CD4-positive, alpha-beta T cell treated with Interleukin-12 subunit alpha and Interleukin-12 subunit beta, for 1 hour (primary cell): ENCODE data around the gene OR4A16.

ENCODE experiments used
- DNase-seq: peaks from one replicate; pipeline ENCODE4 v3.0.0-alpha.2; 2020

Gene OR4A16, protein sequence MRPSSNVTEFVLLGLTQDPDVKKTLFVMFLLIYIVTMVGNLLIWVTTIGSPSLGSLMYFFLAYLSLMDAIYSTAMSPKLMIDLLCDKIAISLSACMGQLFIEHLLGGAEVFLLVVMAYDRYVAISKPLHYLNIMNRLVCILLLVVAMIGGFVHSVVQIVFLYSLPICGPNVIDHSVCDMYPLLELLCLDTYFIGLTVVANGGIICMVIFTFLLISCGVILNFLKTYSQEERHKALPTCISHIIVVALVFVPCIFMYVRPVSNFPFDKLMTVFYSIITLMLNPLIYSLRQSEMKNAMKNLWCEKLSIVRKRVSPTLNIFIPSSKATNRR

DNA sequence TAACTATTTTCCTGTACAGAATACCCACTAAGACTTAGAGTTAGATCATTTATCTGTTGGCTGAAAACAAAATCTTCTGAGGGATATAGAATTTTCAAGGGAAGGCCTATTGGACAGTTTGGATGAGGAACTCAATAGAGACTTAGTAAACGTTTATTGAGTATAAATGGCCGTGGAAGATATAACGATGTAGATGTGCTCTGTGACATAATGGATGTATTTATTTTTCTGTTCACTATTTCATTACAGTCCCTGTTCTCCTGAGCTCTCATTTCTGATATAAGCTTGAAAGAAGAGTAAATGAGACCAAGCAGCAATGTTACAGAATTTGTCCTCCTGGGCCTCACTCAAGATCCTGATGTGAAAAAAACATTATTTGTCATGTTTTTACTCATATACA is at the start of gene OR4A16:
OR4A16 (plus strand) TSS at position 301 of the 400 bp plus-strand sequence; CDS start at position 301, 0 bp downstream.
- no peak for DNase-seq

DNA sequence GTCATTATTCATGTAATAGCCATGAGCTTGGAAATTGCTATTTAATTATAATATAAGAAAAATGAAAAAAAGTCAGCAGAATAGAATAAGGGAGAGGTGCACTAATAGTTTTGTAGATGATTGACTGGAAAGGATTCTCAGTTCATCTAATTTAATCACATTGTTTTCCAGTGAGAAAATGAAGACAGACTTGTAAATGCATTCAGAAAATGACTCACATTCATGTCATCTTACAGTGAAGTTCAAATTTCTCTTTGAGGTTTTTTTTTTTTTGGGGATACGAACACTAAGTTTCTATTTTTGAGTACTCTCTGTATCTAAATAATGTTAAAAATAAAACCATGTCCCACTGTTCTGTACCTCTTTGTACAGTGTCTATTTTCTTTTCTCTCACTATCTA is 18.5 kb upstream of the OR4A16 start:
- no peak for DNase-seq

DNA sequence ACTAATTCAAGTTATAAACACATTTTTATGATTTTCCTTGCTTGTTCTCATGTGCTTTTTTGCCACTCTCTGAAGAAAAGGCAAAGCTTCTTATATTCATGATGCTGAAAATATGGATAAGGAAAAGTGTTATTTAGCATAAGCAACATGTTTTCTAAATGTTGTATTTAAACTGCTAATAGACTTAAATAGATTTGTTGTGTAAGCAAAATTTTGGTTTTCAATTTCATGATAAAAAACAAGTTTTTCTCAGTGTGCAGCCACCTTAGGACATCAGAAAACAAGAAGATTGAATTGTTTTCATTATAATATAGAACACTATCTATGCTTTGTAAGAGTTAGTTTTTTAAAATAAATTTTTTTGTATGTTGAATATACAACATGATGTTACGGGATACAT is 2.3 kb downstream of the OR4A16 start:
- DNase-seq: no peak

DNA sequence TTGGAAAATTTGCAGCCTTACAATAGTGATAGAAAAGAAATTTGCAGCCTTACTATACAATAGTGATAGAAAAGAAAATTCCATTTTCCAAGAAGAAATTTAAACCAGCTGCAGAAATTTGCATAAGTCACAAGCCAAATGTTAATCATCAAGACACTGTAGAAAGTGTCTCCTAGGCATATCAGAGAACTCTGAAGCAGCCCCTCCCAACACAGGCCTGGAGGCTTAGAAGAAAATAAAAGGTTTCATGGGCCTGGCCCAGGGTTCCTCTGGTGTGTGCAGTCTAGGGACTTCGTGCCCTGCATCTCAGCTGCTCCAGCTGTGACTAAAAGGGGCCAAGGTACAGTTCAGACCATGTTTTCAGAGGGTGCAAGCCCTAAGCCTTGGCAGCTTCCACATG is 6.0 kb downstream of the OR4A16 start:
- DNase-seq: no peak

DNA sequence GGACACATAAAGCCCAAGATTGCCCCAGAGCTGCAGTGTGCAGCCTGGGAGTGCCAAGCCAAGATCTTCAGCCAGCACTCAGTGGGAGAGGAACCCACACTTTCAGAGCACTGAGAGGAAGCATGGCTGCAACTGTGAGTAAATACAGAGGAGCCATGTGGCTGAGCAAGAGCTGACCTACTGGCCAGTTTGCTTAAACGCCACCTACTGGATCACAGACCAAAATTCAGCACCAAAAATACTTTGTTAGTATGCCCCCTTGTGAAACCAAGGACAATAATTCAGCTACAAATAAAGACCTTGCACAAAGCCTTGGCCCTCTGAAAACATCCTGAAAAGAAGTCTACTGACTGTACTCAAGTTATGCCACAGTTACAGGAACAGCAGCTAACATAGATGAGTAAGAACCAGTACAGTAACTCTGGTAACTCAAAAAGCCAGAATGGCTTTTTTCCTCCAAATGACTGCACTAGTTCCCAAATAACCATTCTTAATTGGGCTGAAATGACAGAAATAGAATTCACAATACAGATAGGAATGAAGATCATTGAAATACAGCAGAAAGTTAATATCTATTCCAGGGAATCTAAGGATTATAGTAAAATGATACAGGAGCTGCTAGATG is 14.7 kb downstream of the OR4A16 start:
- DNase-seq: no peak

DNA sequence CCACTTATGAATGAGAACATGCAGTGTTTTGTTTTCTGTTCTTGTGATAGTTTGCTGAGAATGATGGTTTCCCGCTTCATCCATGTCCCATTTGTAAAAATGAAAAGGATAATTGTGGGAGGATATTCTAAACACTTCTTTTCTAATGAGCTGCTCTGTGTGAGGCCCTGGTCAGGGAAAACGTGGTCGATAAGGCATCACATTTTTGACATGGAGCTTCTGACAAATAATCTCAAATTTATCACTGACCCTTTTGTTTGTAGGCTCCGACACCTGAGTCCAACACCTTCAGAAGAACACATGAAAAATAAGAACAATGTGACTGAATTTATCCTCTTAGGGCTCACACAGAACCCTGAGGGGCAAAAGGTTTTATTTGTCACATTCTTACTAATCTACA is 24.7 kb downstream of the OR4A16 start, which contains the start of gene OR4A15:
OR4A15 (plus strand) TSS at position 301 of the 400 bp plus-strand sequence; CDS start at position 301, 0 bp downstream.
- DNase-seq: no peak
